ENCODE data around the gene RAPH1.
A peak's percentile ranks its signal among the peaks of the same experiment; 100 is the strongest.

Gene RAPH1

DNA sequence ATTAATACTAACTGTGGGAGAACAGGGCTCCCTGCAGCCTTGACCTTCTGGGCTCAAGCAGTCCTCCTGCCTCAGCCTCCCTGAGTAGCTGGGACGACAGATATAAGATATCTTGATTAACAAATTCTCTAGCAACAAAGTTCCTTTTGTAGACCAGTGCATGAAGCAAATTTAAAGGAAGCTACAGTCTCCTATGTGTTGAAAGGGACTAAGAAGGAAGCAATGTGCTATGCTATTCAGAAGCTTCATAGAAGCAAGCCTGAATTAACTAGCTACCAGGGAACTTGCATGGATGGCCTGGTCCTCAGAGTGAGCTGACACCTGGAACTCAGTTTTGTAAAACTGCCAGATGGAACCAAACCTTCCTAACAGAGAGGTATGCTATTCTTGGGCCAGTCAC, 33.2 kb downstream of the RAPH1 start:
- H3K4me3 ChIP-seq (ENCODE audit: low read length) = no peak overlapping the region
- TF ChIP-seq, protein P1, sequence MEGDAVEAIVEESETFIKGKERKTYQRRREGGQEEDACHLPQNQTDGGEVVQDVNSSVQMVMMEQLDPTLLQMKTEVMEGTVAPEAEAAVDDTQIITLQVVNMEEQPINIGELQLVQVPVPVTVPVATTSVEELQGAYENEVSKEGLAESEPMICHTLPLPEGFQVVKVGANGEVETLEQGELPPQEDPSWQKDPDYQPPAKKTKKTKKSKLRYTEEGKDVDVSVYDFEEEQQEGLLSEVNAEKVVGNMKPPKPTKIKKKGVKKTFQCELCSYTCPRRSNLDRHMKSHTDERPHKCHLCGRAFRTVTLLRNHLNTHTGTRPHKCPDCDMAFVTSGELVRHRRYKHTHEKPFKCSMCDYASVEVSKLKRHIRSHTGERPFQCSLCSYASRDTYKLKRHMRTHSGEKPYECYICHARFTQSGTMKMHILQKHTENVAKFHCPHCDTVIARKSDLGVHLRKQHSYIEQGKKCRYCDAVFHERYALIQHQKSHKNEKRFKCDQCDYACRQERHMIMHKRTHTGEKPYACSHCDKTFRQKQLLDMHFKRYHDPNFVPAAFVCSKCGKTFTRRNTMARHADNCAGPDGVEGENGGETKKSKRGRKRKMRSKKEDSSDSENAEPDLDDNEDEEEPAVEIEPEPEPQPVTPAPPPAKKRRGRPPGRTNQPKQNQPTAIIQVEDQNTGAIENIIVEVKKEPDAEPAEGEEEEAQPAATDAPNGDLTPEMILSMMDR (conservative IDR thresholded peaks at IDR 0.05; ENCODE audit: low read depth, low read length) = no peak
- no peak for DNase-seq (ENCODE audit: low read depth)

DNA sequence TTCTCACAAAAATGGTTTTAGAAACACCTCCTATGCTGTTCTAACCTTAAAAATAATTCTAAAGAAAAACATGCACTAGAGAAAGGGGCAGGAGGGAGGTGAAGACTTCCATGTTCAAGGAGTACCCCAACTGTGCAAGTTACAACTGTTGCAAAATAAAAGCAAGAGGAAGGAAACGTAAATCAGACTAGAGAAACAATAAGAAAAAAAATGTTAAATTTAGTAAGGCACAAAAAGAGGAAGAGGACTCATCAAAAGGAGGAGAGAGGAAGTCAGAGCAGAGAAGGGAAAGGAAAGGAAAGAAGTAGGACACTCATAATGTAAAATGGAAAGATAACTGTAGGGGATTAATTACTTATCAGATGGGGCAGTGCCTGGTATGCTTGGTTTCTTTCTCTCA, 34.1 kb downstream of the RAPH1 start:
- no peak for DNase-seq (ENCODE audit: low read depth)
- no peak overlapping the region for H3K4me3 ChIP-seq (ENCODE audit: low read length)
- TF ChIP-seq, protein P1 (conservative IDR thresholded peaks at IDR 0.05; ENCODE audit: low read depth, low read length) = no peak

DNA sequence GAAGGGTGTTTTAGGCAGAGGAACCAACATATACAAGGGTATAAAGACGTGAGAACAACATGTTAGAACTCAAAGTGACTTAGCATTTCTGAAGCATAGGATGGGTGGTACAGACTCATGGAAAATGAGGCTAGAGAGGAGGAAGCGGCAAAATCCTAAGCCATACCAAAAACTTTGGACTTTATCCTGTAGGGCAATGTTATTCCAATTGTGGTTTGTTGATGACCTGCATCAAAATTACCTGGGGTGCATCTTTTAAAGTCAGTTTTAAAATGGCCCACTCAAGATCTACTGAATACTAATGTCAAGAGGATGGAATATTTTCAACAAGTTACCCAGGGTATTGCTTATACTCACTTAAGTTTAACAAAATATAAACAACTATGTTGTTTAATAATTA, 34.8 kb downstream of the RAPH1 start:
- TF ChIP-seq, protein P1 (conservative IDR thresholded peaks at IDR 0.05; ENCODE audit: low read depth, low read length) = no peak
- no peak overlapping the region for H3K4me3 ChIP-seq (ENCODE audit: low read length)
- no peak for DNase-seq (ENCODE audit: low read depth)

DNA sequence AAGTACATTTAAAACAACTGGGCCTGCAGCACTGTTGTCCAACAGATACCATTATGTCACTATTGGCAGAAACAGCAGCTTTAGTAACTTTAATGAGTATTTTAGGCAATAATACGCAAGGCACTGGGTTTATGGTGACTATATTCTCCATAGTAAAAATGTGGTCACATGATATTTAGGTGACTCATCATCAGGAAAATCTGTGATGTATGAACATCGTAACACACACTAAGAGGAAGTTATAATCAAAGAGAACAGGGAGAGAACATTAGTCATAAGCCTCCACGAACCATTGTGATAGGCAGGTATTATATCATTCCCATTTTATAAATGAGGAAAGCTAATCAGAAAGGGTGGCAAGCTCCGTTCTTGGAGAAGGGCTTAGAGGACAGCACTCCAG, 36.9 kb downstream of the RAPH1 start:
- TF ChIP-seq, protein P1 (conservative IDR thresholded peaks at IDR 0.05; ENCODE audit: low read depth, low read length) = no peak
- peak; percentile 56 for DNase-seq (ENCODE audit: low read depth)
- H3K4me3 ChIP-seq (ENCODE audit: low read length) = no peak overlapping the region

DNA sequence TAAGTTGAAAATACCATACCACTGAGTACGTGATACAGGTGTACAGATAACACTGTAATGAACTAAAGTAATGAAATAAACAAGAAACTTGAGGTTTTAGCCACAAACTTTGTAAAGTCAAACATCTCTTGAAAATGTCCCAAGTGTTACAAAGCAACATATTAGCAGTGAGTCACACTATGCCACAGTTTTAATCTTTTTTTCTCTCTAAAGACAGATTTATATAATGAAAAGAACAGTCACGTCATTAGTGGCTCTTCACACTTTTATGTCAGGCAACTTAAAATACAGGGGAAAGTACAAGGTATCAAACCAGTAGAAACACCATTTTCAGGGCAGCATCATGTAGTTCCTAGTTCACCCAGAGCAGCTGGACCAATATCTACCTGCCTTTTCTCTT, 42.1 kb downstream of the RAPH1 start:
- DNase-seq (ENCODE audit: low read depth) = peak; percentile 20
- TF ChIP-seq, protein P1 (conservative IDR thresholded peaks at IDR 0.05; ENCODE audit: low read depth, low read length) = no peak

DNA sequence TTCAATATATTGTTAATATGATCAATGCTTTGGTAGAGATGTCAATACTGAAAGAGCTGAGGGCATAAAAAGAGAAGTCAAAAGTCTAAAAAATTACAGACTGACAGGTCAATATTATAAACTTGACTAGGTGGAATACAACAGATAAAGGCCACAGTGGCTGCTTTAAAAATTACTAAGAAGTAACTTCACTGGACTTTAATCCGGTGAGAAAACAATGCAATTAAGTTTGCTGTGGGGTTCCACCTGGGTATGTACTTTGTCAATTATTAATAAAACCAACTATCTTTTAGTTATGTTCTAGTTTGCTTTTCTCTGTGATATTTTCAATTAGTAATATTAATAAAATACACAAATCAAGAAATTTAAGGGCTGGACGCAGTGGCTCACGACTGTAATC, 44.7 kb downstream of the RAPH1 start:
- DNase-seq (ENCODE audit: low read depth) = no peak
- TF ChIP-seq, protein P1 (conservative IDR thresholded peaks at IDR 0.05; ENCODE audit: low read depth, low read length) = no peak
- H3K4me3 ChIP-seq (ENCODE audit: low read length) = no peak overlapping the region

More for the DNA sequence above, 42.1 kb downstream of the RAPH1 start:
- H3K4me3 ChIP-seq (ENCODE audit: low read length) = no peak overlapping the region

DNA sequence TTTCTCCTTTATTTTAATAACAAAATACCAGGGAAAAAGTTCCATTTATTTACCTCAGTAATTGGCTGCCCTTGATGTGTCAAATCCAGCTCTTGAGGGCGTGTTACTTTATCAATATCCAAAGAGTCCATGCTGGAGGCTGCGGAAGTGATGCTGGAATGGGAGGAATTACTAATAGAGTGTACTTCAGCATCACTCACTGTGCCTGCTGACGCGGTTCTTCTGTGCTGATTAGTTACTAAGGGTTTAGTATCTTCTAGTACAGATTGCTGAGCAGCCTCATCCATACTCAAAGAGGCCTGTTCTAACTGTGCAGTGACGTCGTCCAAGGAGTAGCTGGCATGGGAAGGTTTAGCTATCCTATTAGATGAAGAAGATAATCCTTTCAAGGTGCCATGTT, 45.6 kb downstream of the RAPH1 start:
- TF ChIP-seq, protein P1 (conservative IDR thresholded peaks at IDR 0.05; ENCODE audit: low read depth, low read length) = no peak
- no peak for DNase-seq (ENCODE audit: low read depth)

More for the DNA sequence above, 45.6 kb downstream of the RAPH1 start:
- no peak overlapping the region for H3K4me3 ChIP-seq (ENCODE audit: low read length)
